Measurements from ENCODE around the gene KLHL29. TPM values are rescaled to one million over a fixed set of nuclear protein-coding genes. Genes with fewer than 3 reads are reported as not detected.

KLHL29 gene
- total RNA-seq, 1 donor from 2014 or later = 5.0 TPM

DNA sequence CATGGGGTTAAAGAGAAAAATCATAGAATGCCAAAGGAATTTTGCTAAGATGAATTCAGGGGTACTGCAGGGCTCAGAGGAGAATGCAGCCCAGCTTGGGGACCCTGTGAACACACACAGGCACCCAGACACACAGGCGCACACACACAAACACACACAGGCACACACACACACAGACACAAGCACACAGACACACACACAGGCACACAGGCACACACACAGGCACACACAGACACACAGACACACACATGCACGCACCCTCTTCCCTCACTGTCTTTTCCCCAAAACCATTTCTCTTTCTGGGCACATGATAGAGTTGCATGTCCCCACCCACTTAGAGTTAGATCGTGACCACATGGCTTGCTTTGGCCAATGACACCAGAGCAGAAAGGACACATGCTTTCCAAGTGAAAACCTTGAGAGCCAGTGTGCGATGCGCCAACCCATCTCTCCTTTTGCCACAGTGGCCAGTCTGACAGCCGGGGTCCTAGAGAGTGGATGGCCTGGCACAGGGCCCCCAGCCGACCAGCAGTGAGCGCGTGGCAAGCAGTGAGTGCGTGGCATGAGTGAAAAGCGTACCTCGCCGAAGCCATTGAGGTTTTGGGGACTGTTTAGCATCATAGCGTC, 163.3 kb downstream of the KLHL29 start:
- no peak overlapping the region for H3K4me3 ChIP-seq (ENCODE audit: low read depth, low read length)
- H3K36me3 ChIP-seq (ENCODE audit: control insufficient read depth, insufficient read depth, low read length) = no peaks in the 10 kb centered on the region
- TF ChIP-seq, protein P1, sequence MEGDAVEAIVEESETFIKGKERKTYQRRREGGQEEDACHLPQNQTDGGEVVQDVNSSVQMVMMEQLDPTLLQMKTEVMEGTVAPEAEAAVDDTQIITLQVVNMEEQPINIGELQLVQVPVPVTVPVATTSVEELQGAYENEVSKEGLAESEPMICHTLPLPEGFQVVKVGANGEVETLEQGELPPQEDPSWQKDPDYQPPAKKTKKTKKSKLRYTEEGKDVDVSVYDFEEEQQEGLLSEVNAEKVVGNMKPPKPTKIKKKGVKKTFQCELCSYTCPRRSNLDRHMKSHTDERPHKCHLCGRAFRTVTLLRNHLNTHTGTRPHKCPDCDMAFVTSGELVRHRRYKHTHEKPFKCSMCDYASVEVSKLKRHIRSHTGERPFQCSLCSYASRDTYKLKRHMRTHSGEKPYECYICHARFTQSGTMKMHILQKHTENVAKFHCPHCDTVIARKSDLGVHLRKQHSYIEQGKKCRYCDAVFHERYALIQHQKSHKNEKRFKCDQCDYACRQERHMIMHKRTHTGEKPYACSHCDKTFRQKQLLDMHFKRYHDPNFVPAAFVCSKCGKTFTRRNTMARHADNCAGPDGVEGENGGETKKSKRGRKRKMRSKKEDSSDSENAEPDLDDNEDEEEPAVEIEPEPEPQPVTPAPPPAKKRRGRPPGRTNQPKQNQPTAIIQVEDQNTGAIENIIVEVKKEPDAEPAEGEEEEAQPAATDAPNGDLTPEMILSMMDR (IDR thresholded peaks at IDR 0.05; ENCODE audit: insufficient read depth, low read length, severe bottlenecking) = no peak
- no peak for DNase-seq (ENCODE audit: low read depth)
- H3K27me3 ChIP-seq (ENCODE audit: control insufficient read depth, insufficient read depth, low read length) = no peaks in the 10 kb centered on the region
- no peak for FAIRE-seq

DNA sequence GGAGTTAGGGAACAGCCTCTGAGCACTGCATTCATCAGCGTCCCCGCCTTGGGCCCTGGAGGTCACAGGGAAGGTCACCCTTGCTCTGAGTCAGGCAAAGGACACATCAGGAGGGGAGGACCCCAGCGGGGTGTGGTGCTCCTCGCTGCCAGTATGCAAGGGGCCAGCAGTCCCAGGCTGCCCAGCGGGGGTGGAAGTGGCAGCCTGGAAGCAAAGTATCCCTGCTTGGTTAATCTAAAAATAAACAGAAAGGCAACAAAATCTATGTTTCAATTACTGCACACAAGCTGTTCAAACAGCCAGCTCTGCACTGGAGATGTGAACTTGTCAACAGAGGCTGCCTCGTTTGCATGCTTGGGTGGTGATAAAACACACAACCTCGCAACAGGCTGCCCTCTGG, 164.1 kb downstream of the KLHL29 start:
- H3K36me3 ChIP-seq (ENCODE audit: control insufficient read depth, insufficient read depth, low read length) = no peaks in the 10 kb centered on the region
- DNase-seq (ENCODE audit: low read depth) (no peak), FAIRE-seq (no peak)
- TF ChIP-seq, protein P1 (IDR thresholded peaks at IDR 0.05; ENCODE audit: insufficient read depth, low read length, severe bottlenecking) = no peak
- no peaks in the 10 kb centered on the region for H3K27me3 ChIP-seq (ENCODE audit: control insufficient read depth, insufficient read depth, low read length)
- H3K4me3 ChIP-seq (ENCODE audit: low read depth, low read length) = no peak overlapping the region

DNA sequence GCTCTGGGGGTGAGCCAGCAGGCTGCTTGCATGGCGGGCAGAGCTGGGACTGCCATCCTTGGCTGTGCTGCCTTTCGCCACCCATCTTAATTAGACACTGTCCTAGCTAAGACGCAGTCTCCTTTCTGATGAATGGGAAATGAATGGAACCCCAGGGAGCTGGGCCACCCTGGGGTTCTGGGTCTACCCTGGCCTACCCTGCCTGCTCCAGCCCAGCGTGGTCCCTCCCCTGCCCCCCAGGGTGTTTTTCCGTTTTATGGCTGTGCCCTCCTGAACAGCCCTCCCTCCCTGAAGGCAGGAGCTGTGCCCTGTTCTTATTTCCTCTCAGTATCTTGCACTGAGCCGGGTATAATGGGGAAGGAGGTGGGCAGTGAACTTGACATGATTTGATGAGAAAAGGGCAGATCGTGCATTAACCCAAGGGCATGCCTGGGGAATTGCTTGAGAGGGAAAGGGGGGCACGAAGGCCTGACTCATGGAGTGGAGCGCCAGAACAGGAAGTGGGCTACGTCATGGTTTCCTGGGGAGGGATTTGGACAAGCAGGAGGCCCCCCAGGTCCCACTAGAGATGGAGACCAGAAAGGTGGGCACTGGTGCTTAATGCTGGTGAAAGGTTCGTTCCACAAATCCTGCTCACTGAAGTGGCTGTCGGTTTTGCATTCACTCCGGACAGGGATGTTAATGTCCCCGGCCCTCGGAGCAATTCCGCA, 165.0 kb downstream of the KLHL29 start:
- H3K36me3 ChIP-seq (ENCODE audit: control insufficient read depth, insufficient read depth, low read length) = no peaks in the 10 kb centered on the region
- H3K27me3 ChIP-seq (ENCODE audit: control insufficient read depth, insufficient read depth, low read length) = no peaks in the 10 kb centered on the region
- TF ChIP-seq, protein P1 (IDR thresholded peaks at IDR 0.05; ENCODE audit: insufficient read depth, low read length, severe bottlenecking) = no peak
- no peak overlapping the region for H3K4me3 ChIP-seq (ENCODE audit: low read depth, low read length)
- FAIRE-seq (no peak), DNase-seq (ENCODE audit: low read depth) (no peak)

DNA sequence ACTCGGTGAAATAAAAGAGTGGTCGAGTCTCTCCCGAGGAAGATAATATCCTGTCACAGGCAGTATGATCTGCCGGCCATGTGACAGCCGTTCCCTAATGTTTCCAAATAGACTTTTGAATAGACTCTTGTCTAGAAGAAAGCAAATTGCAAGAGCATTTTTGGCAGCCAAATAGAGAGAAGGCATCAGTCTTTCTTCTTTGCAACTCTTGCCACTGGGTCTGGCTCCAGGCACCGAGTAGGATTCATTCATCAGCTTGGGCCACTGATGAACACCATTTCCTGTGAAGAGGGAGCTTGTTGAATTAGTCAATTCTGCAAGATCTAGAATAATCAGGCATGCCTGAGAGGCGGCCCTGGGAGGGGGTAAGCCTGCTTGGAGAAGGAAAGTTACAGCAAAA, 165.6 kb downstream of the KLHL29 start:
- Histone ChIP-seq H3K27me3 (ENCODE audit: control insufficient read depth, insufficient read depth, low read length) (no peaks in the 10 kb centered on the region), H3K36me3 (ENCODE audit: control insufficient read depth, insufficient read depth, low read length) (no peaks in the 10 kb centered on the region)
- peak; percentile 43 for FAIRE-seq

DNA sequence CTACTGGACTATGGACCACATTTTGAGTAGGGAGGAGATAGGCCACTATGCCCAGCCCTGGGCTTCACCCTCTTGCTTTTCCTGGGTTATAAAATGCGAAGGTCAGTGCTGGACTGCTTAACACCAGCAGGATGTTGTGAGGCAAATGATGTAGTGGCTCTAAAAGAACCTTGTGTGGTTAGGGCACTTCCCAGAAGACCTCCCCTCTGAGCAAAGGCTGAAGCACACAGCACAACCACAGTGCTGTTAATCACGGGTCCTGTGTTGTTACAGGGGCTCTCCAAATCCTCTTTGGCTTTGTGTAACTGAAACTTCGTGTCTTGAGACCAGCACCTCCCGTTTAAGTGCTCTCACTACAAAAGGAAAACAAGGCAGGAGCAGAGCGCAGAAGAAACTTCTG, 166.9 kb downstream of the KLHL29 start:
- TF ChIP-seq, protein P1 (IDR thresholded peaks at IDR 0.05; ENCODE audit: insufficient read depth, low read length, severe bottlenecking) = no peak
- no peak overlapping the region for H3K4me3 ChIP-seq (ENCODE audit: low read depth, low read length)
- DNase-seq (ENCODE audit: low read depth) (no peak), FAIRE-seq (no peak)
- no peaks in the 10 kb centered on the region for H3K36me3 ChIP-seq (ENCODE audit: control insufficient read depth, insufficient read depth, low read length)
- no peaks in the 10 kb centered on the region for H3K27me3 ChIP-seq (ENCODE audit: control insufficient read depth, insufficient read depth, low read length)

More for the DNA sequence above, 165.6 kb downstream of the KLHL29 start:
- H3K4me3 ChIP-seq (ENCODE audit: low read depth, low read length) = no peak overlapping the region
- no peak for DNase-seq (ENCODE audit: low read depth)
- TF ChIP-seq, protein P1 (IDR thresholded peaks at IDR 0.05; ENCODE audit: insufficient read depth, low read length, severe bottlenecking) = no peak
